Endodermal cell (in vitro differentiated cells): ENCODE results near the gene ZFP69B. TPM values are rescaled to one million over a fixed set of nuclear protein-coding genes. Genes with fewer than 3 reads are reported as not detected.

Source experiments
- DNase-seq: peaks from one replicate; pipeline ENCODE4 v3.0.0-alpha.2; 2017
- H3K27ac ChIP-seq: 2 replicates; pipeline ENCODE4 v1.5.1; 2013; ENCODE audit warnings: mild to moderate bottlenecking, low read depth, low read length, moderate library complexity
- H3K27me3 ChIP-seq: 2 replicates; pipeline ENCODE4 v1.6.1; 2013; ENCODE audit warnings: mild to moderate bottlenecking, low read length, moderate library complexity; ENCODE audit not compliant: insufficient read depth, control insufficient read depth, poor library complexity, severe bottlenecking
- H3K36me3 ChIP-seq: 2 replicates; pipeline ENCODE4 v1.7.0; 2013; ENCODE audit warnings: mild to moderate bottlenecking, low read length, moderate library complexity; ENCODE audit not compliant: control insufficient read depth, insufficient read depth
- H3K4me1 ChIP-seq: one replicate; pipeline ENCODE4 v1.7.0; 2013; ENCODE audit warnings: low read length; ENCODE audit not compliant: control insufficient read depth, insufficient read depth
- H3K4me3 ChIP-seq: 2 replicates; pipeline ENCODE4 v1.5.1; 2013; ENCODE audit warnings: mild to moderate bottlenecking, low read length, moderate library complexity
- H3K9ac ChIP-seq: 2 replicates; pipeline ENCODE4 v1.6.1; 2013; ENCODE audit warnings: mild to moderate bottlenecking, low read length, moderate library complexity; ENCODE audit not compliant: poor library complexity, severe bottlenecking; ENCODE audit errors: extremely low read depth
- H3K9me3 ChIP-seq: 2 replicates; pipeline ENCODE4 v1.6.1; 2013; ENCODE audit warnings: mild to moderate bottlenecking, low read length, moderate library complexity; ENCODE audit not compliant: control insufficient read depth
- H3K27ac Mint-ChIP-seq: 2 replicates; pipeline ENCODE4 v1.8.0; 2020; ENCODE audit warnings: mixed read lengths
- H3K27me3 Mint-ChIP-seq: 2 replicates; pipeline ENCODE4 v1.8.0; 2021; ENCODE audit warnings: mild to moderate bottlenecking, mixed read lengths; ENCODE audit not compliant: insufficient read depth
- H3K36me3 Mint-ChIP-seq: 2 replicates; pipeline ENCODE4 v1.8.0; 2020; ENCODE audit warnings: low read depth, mixed read lengths
- H3K4me1 Mint-ChIP-seq: 2 replicates; pipeline ENCODE4 v1.8.0; 2020; ENCODE audit warnings: mixed read lengths
- H3K4me3 Mint-ChIP-seq: 2 replicates; pipeline ENCODE4 v1.8.0; 2020; ENCODE audit warnings: mild to moderate bottlenecking, moderate library complexity, mixed read lengths
- H3K9me3 Mint-ChIP-seq: 2 replicates; pipeline ENCODE4 v1.8.0; 2020; ENCODE audit warnings: mild to moderate bottlenecking, mixed read lengths
- CTCF ChIP-seq: fragments of 200-600 bp; sonication (generic); conservative IDR thresholded peaks from 2 replicates; pipeline ENCODE4 v1.5.0; 2021; ENCODE audit warnings: antibody characterized with exemption, mild to moderate bottlenecking
- WGBS, 2 experiments: methylation state at CpG; one replicate each; pipeline versions ENCODE4 v1.1.5 to v1.1.7; 2013; ENCODE audit warnings: missing lambda C conversion rate in 2 of 2, mixed read lengths in 1 of 2; ENCODE audit not compliant: insufficient coverage in 1 of 2, insufficient read length in 1 of 2; 5-methylcytosine and 5-hydroxymethylcytosine counted together
- total RNA-seq, 2 donors: library from RNA; stranded (reverse); fragmentation: NEBNext Ultra II Directional in 1 of 2; extraction: Animal tissue kit (Norgen Biotek cat#: 25700) in 1 of 2; gene quantifications; 2 replicates in 1 of 2; 3 replicates in 1 of 2; pipeline ENCODE4 v1.2.1, GENCODE V29; 2021

The ZFP69B gene
- total RNA-seq, 2 donors from 2014 or later, result 7.7 to 10.3 TPM

GRCh38 chr1:40477678-40478053, 27.4 kb downstream of the ZFP69B start:
- H3K27ac Mint-ChIP-seq, result no peak overlapping the region
- peaks cover 2% of the 10 kb centered on the region for H3K27me3 Mint-ChIP-seq
- Histone ChIP-seq H3K27ac (peak overlapping the region; percentile 40), H3K4me3 (peak overlapping the region; percentile 91), H3K36me3 (peaks cover 20% of the 10 kb centered on the region), H3K27me3 (no peaks in the 10 kb centered on the region), H3K9ac (peak overlapping the region; percentile 36), H3K9me3 (peaks cover 31% of the 10 kb centered on the region), H3K4me1 (no peaks in the 10 kb centered on the region)
- DNase-seq, result no peak
- TF ChIP-seq CTCF, result no peak
- peaks cover 25% of the 10 kb centered on the region for H3K36me3 Mint-ChIP-seq
- 6 to 21% methylated on average over 3 to 17 of the region's 17 CpGs for WGBS, 2 experiments
- peak overlapping the region; percentile 73 for H3K4me3 Mint-ChIP-seq
- H3K9me3 Mint-ChIP-seq, result peaks cover 26% of the 10 kb centered on the region
- peaks cover 7% of the 10 kb centered on the region for H3K4me1 Mint-ChIP-seq

GRCh38 chr1:40478276-40478675, 28.0 kb downstream of the ZFP69B start:
- H3K36me3 Mint-ChIP-seq, result peaks cover 30% of the 10 kb centered on the region
- no peak for TF ChIP-seq CTCF
- H3K4me1 Mint-ChIP-seq, result peaks cover 7% of the 10 kb centered on the region
- Histone ChIP-seq H3K27me3 (no peaks in the 10 kb centered on the region), H3K9ac (no peak overlapping the region), H3K36me3 (peaks cover 23% of the 10 kb centered on the region), H3K9me3 (peaks cover 28% of the 10 kb centered on the region), H3K27ac (no peak overlapping the region), H3K4me3 (peak overlapping the region; percentile 91), H3K4me1 (no peaks in the 10 kb centered on the region)
- peak overlapping the region; percentile 73 for H3K4me3 Mint-ChIP-seq
- no peak overlapping the region for H3K27ac Mint-ChIP-seq
- no peaks in the 10 kb centered on the region for H3K27me3 Mint-ChIP-seq
- WGBS, 2 experiments, result 84% methylated on average over 2 of the region's 2 CpGs; no CpG with 5 or more reads in 1 of the 2 experiments
- DNase-seq, result no peak
- peaks cover 23% of the 10 kb centered on the region for H3K9me3 Mint-ChIP-seq

- Histone ChIP-seq H3K4me3 (no peak overlapping the region), H3K9me3 (peaks cover 26% of the 10 kb centered on the region), H3K36me3 (peaks cover 28% of the 10 kb centered on the region), H3K4me1 (no peaks in the 10 kb centered on the region), H3K27me3 (no peaks in the 10 kb centered on the region), H3K27ac (no peak overlapping the region), H3K9ac (no peak overlapping the region)
- Mint-ChIP-seq H3K9me3 (peaks cover 19% of the 10 kb centered on the region), H3K36me3 (peaks cover 37% of the 10 kb centered on the region), H3K4me3 (no peak overlapping the region), H3K4me1 (peaks cover 7% of the 10 kb centered on the region), H3K27ac (no peak overlapping the region), H3K27me3 (no peaks in the 10 kb centered on the region)
- DNase-seq, result peak; percentile 47
- TF ChIP-seq CTCF, result no peak
- 88 to 100% methylated on average over 4 of the region's 4 CpGs for WGBS, 2 experiments
These were observed 28.9 kb downstream of the ZFP69B start for GRCh38 chr1:40479156-40479555.
